A673 (cell line): Measurements from ENCODE around the gene TAOK2. TPM values are rescaled to one million over a fixed set of nuclear protein-coding genes. Genes with fewer than 3 reads are reported as not detected.

ENCODE experiments used
- BruUV-seq: library from RNA; stranded (reverse); fragments of 400-500 nt; replicated peaks from 2 replicates; lab custom pipeline; 2021; lab: Mats Ljungman, UMichigan
- CTCF ChIA-PET: fragments of 300-600 bp; sonication (Branson Sonifier 250); formaldehyde crosslinking; loops from one replicate; lab custom pipeline; 2022; ENCODE audit warnings: antibody characterized with exemption; lab: Charles Lee
- POLR2A ChIA-PET: fragments of 300-600 bp; sonication (Branson Sonifier 250); formaldehyde crosslinking; loops from one replicate; lab custom pipeline; 2022; ENCODE audit warnings: antibody characterized with exemption; ENCODE audit not compliant: low non-redundant PET; lab: Charles Lee
- DNase-seq: peaks from one replicate; pipeline ENCODE4 v3.0.0-alpha.2; 2015; ENCODE audit warnings: low spot score
- H3K27ac ChIP-seq: fragments of 200-600 bp; sonication (generic); 2 replicates; pipeline ENCODE4 v1.5.1; 2016; ENCODE audit warnings: mixed run types, low read depth, mild to moderate bottlenecking, mixed read lengths, antibody characterized with exemption, low read length; ENCODE audit not compliant: poor library complexity, severe bottlenecking
- H3K27me3 ChIP-seq: fragments of 200-600 bp; sonication (generic); replicated peaks from 2 replicates; pipeline ENCODE4 v1.6.1; 2017; ENCODE audit warnings: mixed run types, low read depth, mild to moderate bottlenecking, mixed read lengths, antibody characterized with exemption, low read length; ENCODE audit not compliant: insufficient read depth, poor library complexity
- H3K36me3 ChIP-seq: fragments of 200-600 bp; sonication (generic); 2 replicates; pipeline ENCODE4 v1.6.1; 2016; ENCODE audit warnings: mixed run types, mild to moderate bottlenecking, mixed read lengths, antibody characterized with exemption, low read length; ENCODE audit not compliant: insufficient read depth, poor library complexity, severe bottlenecking
- H3K4me1 ChIP-seq: fragments of 200-600 bp; sonication (generic); 2 replicates; pipeline ENCODE4 v1.6.1; 2017; ENCODE audit warnings: mixed run types, mild to moderate bottlenecking, mixed read lengths, antibody characterized with exemption, low read length; ENCODE audit not compliant: insufficient read depth, poor library complexity, severe bottlenecking
- H3K4me3 ChIP-seq: fragments of 200-600 bp; sonication (generic); 2 replicates; pipeline ENCODE4 v1.5.1; 2016; ENCODE audit warnings: low read depth, mixed run types, mild to moderate bottlenecking, mixed read lengths, low read length; ENCODE audit not compliant: poor library complexity, severe bottlenecking
- H3K9me3 ChIP-seq: fragments of 200-600 bp; sonication (generic); 2 replicates; pipeline ENCODE4 v1.6.1; 2016; ENCODE audit warnings: mixed run types, low read depth, mild to moderate bottlenecking, mixed read lengths, antibody characterized with exemption, low read length; ENCODE audit not compliant: poor library complexity, severe bottlenecking
- EZH2 ChIP-seq: fragments of 200-600 bp; sonication (generic); IDR thresholded peaks from 2 replicates; pipeline ENCODE4 v1.6.1; 2017; ENCODE audit warnings: borderline replicate concordance, low read depth, mild to moderate bottlenecking, mixed read lengths, antibody characterized with exemption, low read length; ENCODE audit not compliant: poor library complexity, severe bottlenecking
- intact Hi-C: fragments of 100-400 bp; cut with micrococcal nuclease; formaldehyde crosslinking; loops from one replicate; pipeline ENCODE4 v1.10.0; 2022; ENCODE audit not compliant: unreplicated experiment
- total RNA-seq: library from RNA; stranded (reverse); gene quantifications from 2 replicates; pipeline ENCODE4 v1.2.3, GENCODE V29; 2021
- TF ChIP-seq, protein P1 (sequence below): fragments of 300-800, 200-600 bp; sonication (generic); conservative IDR thresholded peaks from 2 replicates; pipeline ENCODE4 v1.5.1; 2017; ENCODE audit warnings: low read depth, mild to moderate bottlenecking, antibody characterized with exemption, low read length, moderate library complexity, mixed read lengths

Gene TAOK2
- total RNA-seq, 1 experiment from 2014 or later = 50.2 TPM

DNA sequence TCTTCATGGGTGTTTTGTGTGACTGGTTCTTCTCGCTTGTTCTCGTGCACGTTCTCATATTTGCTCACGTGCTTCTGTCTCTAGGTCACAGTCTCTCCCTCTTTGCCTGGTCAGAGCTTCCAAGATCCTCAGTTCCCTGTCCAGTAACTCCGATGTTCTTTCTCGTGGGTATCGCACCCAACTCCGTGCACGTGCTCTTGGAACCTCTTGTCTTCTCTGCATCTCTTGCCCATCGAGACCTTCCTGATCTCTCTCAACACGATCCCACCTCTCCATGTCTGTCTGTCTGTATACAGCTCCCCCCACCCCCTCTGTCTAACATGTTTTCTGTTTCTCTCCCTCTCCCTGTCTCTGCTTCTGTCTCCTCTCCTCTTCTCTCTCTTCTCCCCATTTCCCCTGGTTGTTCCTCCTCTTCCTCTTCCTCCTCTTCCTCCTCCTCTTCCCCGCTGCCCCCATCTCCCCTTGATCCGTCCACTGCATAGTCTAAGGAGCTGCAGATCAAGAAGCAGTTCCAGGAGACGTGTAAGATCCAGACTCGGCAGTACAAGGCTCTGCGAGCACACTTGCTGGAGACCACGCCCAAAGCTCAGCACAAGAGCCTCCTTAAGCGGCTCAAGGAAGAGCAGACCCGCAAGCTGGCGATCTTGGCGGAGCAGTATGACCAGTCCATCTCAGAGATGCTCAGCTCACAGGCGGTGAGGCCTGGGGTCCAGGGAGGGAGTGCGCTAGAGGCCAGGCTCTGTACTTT, 15.6 kb downstream of the TAOK2 start:
- Histone ChIP-seq H3K27ac (no peak overlapping the region), H3K9me3 (no peaks in the 10 kb centered on the region), H3K36me3 (peaks cover 71% of the 10 kb centered on the region), H3K4me1 (peaks cover under 1% of the 10 kb centered on the region), H3K27me3 (no peaks in the 10 kb centered on the region), H3K4me3 (no peak overlapping the region)
- no TSS peak for BruUV-seq
- intact Hi-C loops = no loop called here
- no peak for DNase-seq
- no peak for TF ChIP-seq EZH2
- TF ChIP-seq, protein P1, sequence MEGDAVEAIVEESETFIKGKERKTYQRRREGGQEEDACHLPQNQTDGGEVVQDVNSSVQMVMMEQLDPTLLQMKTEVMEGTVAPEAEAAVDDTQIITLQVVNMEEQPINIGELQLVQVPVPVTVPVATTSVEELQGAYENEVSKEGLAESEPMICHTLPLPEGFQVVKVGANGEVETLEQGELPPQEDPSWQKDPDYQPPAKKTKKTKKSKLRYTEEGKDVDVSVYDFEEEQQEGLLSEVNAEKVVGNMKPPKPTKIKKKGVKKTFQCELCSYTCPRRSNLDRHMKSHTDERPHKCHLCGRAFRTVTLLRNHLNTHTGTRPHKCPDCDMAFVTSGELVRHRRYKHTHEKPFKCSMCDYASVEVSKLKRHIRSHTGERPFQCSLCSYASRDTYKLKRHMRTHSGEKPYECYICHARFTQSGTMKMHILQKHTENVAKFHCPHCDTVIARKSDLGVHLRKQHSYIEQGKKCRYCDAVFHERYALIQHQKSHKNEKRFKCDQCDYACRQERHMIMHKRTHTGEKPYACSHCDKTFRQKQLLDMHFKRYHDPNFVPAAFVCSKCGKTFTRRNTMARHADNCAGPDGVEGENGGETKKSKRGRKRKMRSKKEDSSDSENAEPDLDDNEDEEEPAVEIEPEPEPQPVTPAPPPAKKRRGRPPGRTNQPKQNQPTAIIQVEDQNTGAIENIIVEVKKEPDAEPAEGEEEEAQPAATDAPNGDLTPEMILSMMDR = no peak
- ChIA-PET POLR2A (interaction anchor here (0.5 kb wide), 1 partner anchor 165 kb away, joined by 5 read pairs; no protein-coding TSS in a partner anchor), CTCF (no interaction called here)

DNA sequence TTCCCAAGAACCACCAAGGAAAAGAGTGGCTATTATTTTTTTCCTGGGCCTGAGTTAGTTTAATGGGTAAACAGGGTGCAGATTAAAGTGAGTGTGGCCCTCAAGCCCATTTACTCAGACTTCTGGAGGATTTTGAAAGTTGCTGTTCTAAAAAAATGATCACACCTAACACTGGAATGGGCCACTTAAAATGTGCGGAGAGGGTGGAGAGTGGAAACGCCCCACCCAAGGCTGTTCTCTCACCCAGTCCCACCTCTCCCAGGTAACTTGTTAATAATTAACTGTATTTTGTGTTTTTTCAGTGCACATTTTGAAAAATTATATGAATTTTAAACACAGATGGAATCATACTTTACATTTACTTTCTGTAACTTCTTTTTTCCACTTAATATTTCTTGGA, 16.4 kb downstream of the TAOK2 start:
- peaks cover 63% of the 10 kb centered on the region for H3K36me3 ChIP-seq
- peaks cover 8% of the 10 kb centered on the region for H3K4me1 ChIP-seq
- ChIA-PET CTCF (no interaction called here), POLR2A (no interaction called here)
- DNase-seq = no peak
- H3K9me3 ChIP-seq = no peaks in the 10 kb centered on the region
- H3K27me3 ChIP-seq = no peaks in the 10 kb centered on the region
- TF ChIP-seq, protein P1 = no peak
- no peak for TF ChIP-seq EZH2
- no peak overlapping the region for H3K27ac ChIP-seq
- intact Hi-C loops = no loop called here
- no peak overlapping the region for H3K4me3 ChIP-seq
- BruUV-seq = no TSS peak

DNA sequence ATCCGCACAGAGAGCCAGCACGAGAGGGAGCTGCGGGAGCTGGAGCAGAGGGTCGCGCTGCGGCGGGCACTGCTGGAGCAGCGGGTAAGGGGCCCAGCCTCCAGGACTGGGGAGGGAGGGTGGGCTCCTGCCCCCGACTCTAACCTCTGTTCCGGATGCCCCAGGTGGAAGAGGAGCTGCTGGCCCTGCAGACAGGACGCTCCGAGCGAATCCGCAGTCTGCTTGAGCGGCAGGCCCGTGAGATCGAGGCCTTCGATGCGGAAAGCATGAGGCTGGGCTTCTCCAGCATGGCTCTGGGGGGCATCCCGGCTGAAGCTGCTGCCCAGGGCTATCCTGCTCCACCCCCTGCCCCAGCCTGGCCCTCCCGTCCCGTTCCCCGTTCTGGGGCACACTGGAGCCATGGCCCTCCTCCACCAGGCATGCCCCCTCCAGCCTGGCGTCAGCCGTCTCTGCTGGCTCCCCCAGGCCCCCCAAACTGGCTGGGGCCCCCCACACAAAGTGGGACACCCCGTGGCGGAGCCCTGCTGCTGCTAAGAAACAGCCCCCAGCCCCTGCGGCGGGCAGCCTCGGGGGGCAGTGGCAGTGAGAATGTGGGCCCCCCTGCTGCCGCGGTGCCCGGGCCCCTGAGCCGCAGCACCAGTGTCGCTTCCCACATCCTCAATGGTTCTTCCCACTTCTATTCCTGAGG, 17.4 kb downstream of the TAOK2 start:
- peaks cover 53% of the 10 kb centered on the region for H3K36me3 ChIP-seq
- no TSS peak for BruUV-seq
- H3K27ac ChIP-seq = no peak overlapping the region
- ChIA-PET POLR2A (no interaction called here), CTCF (no interaction called here)
- H3K4me3 ChIP-seq = no peak overlapping the region
- no peak for TF ChIP-seq EZH2
- TF ChIP-seq, protein P1 = no peak
- peaks cover 11% of the 10 kb centered on the region for H3K4me1 ChIP-seq
- intact Hi-C loops = no loop called here
- no peak for DNase-seq
- H3K27me3 ChIP-seq = no peaks in the 10 kb centered on the region
- H3K9me3 ChIP-seq = no peaks in the 10 kb centered on the region
